SK-N-DZ (cell line): ENCODE data around the gene CRTAC1. TPM values are rescaled to one million over a fixed set of nuclear protein-coding genes. Genes with fewer than 3 reads are reported as not detected.

Experiments
- DNase-seq: peaks from one replicate; pipeline ENCODE4 v3.0.0-alpha.2; 2015; ENCODE audit warnings: low spot score
- polyA plus RNA-seq, 2 experiments: library from polyadenylated mRNA; depleted of rRNA; stranded (reverse); fragments of >200 nt; gene quantifications; 2 replicates each; pipeline ENCODE4 v1.2.3, GENCODE V29; 2014

Gene CRTAC1
- polyA plus RNA-seq (2014; cell fraction: cytosol; rRNA removed), result 0.64 and 1.6 TPM in 2 replicates
- polyA plus RNA-seq (2014; cell fraction: nucleus; rRNA removed), result 4.6 and 5.2 TPM in 2 replicates

- peak; percentile 90 for DNase-seq
Measured at GRCh38 chr10:98030093-98030821, at the start of gene CRTAC1. TSS of gene CRTAC1 (minus strand) at chr10:98030621. CDS start at chr10:98030472, 149 bp downstream.

- no peak for DNase-seq
Measured at GRCh38 chr10:98078774-98079173, 48.4 kb upstream of the CRTAC1 start.

GRCh38 chr10:98077223-98077622 lies 46.8 kb upstream of the CRTAC1 start:
- DNase-seq, result no peak

GRCh38 chr10:98076086-98076485 lies 45.7 kb upstream of the CRTAC1 start:
- no peak for DNase-seq

- no peak for DNase-seq
Measured at GRCh38 chr10:98074315-98074911, 44.0 kb upstream of the CRTAC1 start.

- no peak for DNase-seq
Measured at GRCh38 chr10:98067165-98067564, 36.7 kb upstream of the CRTAC1 start.

GRCh38 chr10:98063740-98064027 lies 33.3 kb upstream of the CRTAC1 start:
- DNase-seq, result no peak

- DNase-seq, result no peak
Measured at GRCh38 chr10:98062424-98062823, 32.0 kb upstream of the CRTAC1 start.

GRCh38 chr10:98060079-98060478 lies 29.7 kb upstream of the CRTAC1 start:
- no peak for DNase-seq

- DNase-seq, result no peak
Measured at GRCh38 chr10:98058295-98058694, 27.9 kb upstream of the CRTAC1 start.

- DNase-seq, result no peak
Measured at GRCh38 chr10:98055841-98056516, 25.6 kb upstream of the CRTAC1 start.

GRCh38 chr10:98047009-98047741 lies 16.8 kb upstream of the CRTAC1 start:
- peak; percentile 39 for DNase-seq

- DNase-seq, result peak; percentile 69
Measured at GRCh38 chr10:98045785-98046389, 15.5 kb upstream of the CRTAC1 start.

- DNase-seq, result peak; percentile 74
Measured at GRCh38 chr10:98041352-98042043, 11.1 kb upstream of the CRTAC1 start.

- DNase-seq, result no peak
Measured at GRCh38 chr10:98039690-98040381, 9.4 kb upstream of the CRTAC1 start.

GRCh38 chr10:98038288-98038687 lies 7.9 kb upstream of the CRTAC1 start:
- no peak for DNase-seq

GRCh38 chr10:98035599-98035998 lies 5.2 kb upstream of the CRTAC1 start:
- DNase-seq, result no peak

GRCh38 chr10:98033515-98033914 lies 3.1 kb upstream of the CRTAC1 start:
- no peak for DNase-seq

- no peak for DNase-seq
Measured at GRCh38 chr10:98031440-98031839, 1.0 kb upstream of the CRTAC1 start.

GRCh38 chr10:98030991-98031431 lies 590 bp upstream of the CRTAC1 start:
- DNase-seq, result peak; percentile 55
